Colonic mucosa (tissue), 4 donors: Measurements from ENCODE around the gene PATJ. TPM values are rescaled to one million over a fixed set of nuclear protein-coding genes. Genes with fewer than 3 reads are reported as not detected.
A peak's percentile ranks its signal among the peaks of the same experiment; 100 is the strongest.

ENCODE experiments used
- DNase-seq: peaks from one replicate; pipeline ENCODE4 v3.0.0-alpha.2; 2020
- H3K27ac ChIP-seq: fragments of 200-600 bp; one replicate; pipeline ENCODE4 v1.8.0; 2021
- H3K27me3 ChIP-seq: fragments of 200-600 bp; one replicate; pipeline ENCODE4 v1.8.0; 2021
- H3K36me3 ChIP-seq: fragments of 200-600 bp; one replicate; pipeline ENCODE4 v1.8.0; 2021
- H3K4me1 ChIP-seq: fragments of 200-600 bp; one replicate; pipeline ENCODE4 v1.8.0; 2021; ENCODE audit warnings: mild to moderate bottlenecking
- H3K4me3 ChIP-seq: fragments of 200-600 bp; one replicate; pipeline ENCODE4 v1.8.0; 2021
- H3K9ac ChIP-seq, 2 donors: one replicate each; pipeline ENCODE4 v1.7.0; 2013; ENCODE audit warnings: control low read depth in 2 of 2, low read depth in 2 of 2, low read length in 2 of 2
- H3K9me3 ChIP-seq: fragments of 200-600 bp; one replicate; pipeline ENCODE4 v1.8.0; 2021
- CTCF ChIP-seq: fragments of 200-600 bp; IDR thresholded peaks from one replicate; pipeline ENCODE4 v1.8.0; 2022; ENCODE audit warnings: antibody characterized with exemption, mild to moderate bottlenecking
- intact Hi-C: fragments of 100-400 bp; cut with DNase I; formaldehyde crosslinking; loops from one replicate; pipeline ENCODE4 v1.14.1; 2022
- total RNA-seq, 2 donors: library from RNA; stranded (reverse); fragmentation: NEBNext Ultra II Directional in 1 of 2; extraction: Animal tissue kit (Norgen Biotek cat#: 25700) in 1 of 2; gene quantifications; one replicate each; pipeline ENCODE4 v1.2.1, GENCODE V29; 2021
- donor health status: healthy.
- donor health status: DM: no; HTN: no; CAD: no.
- donor health status: DM: no; HTN: no; CAD: no.

The PATJ gene
- total RNA-seq, 2 donors from 2014 or later: 65.6 to 69.0 TPM

- H3K27me3 ChIP-seq: no peaks in the 10 kb centered on the region
- no peak for DNase-seq
- no peaks in the 10 kb centered on the region for H3K9me3 ChIP-seq
- H3K9ac ChIP-seq: no peak overlapping the region
- no peak overlapping the region for H3K4me3 ChIP-seq
- H3K27ac ChIP-seq: no peak overlapping the region
- no peaks in the 10 kb centered on the region for H3K4me1 ChIP-seq
- intact Hi-C loops: no loop called here
- no peak for TF ChIP-seq CTCF
- no peaks in the 10 kb centered on the region for H3K36me3 ChIP-seq
These were observed 397.1 kb downstream of the PATJ start for GRCh38 chr1:62139410-62139809.

- TF ChIP-seq CTCF: no peak
- intact Hi-C loops: no loop called here
- H3K27me3 ChIP-seq: no peaks in the 10 kb centered on the region
- H3K36me3 ChIP-seq: no peaks in the 10 kb centered on the region
- DNase-seq: no peak
- no peaks in the 10 kb centered on the region for H3K4me1 ChIP-seq
- H3K27ac ChIP-seq: no peak overlapping the region
- H3K9me3 ChIP-seq: no peaks in the 10 kb centered on the region
- H3K4me3 ChIP-seq: no peak overlapping the region
- no peak overlapping the region for H3K9ac ChIP-seq
These were observed 398.4 kb downstream of the PATJ start for GRCh38 chr1:62140666-62141065.

GRCh38 chr1:62142496-62142895 is 400.2 kb downstream of the PATJ start:
- intact Hi-C loops: no loop called here
- H3K4me1 ChIP-seq: no peaks in the 10 kb centered on the region
- H3K9me3 ChIP-seq: no peaks in the 10 kb centered on the region
- H3K27me3 ChIP-seq: no peaks in the 10 kb centered on the region
- H3K27ac ChIP-seq: no peak overlapping the region
- H3K9ac ChIP-seq: no peak overlapping the region
- no peak for DNase-seq
- no peaks in the 10 kb centered on the region for H3K36me3 ChIP-seq
- no peak for TF ChIP-seq CTCF
- no peak overlapping the region for H3K4me3 ChIP-seq

GRCh38 chr1:62144238-62144831 is 402.1 kb downstream of the PATJ start:
- no peak overlapping the region for H3K9ac ChIP-seq
- H3K9me3 ChIP-seq: no peaks in the 10 kb centered on the region
- H3K4me3 ChIP-seq: no peak overlapping the region
- H3K27ac ChIP-seq: no peak overlapping the region
- peaks cover 6% of the 10 kb centered on the region for H3K36me3 ChIP-seq
- DNase-seq: peak; percentile 38
- no peaks in the 10 kb centered on the region for H3K4me1 ChIP-seq
- no peaks in the 10 kb centered on the region for H3K27me3 ChIP-seq
- intact Hi-C loops: no loop called here
- TF ChIP-seq CTCF: peak; percentile 64

GRCh38 chr1:62159940-62160348 is 417.7 kb downstream of the PATJ start:
- intact Hi-C loops: no loop called here
- H3K9me3 ChIP-seq: no peaks in the 10 kb centered on the region

More at GRCh38 chr1:62159940-62160348, 417.7 kb downstream of the PATJ start:
- H3K9ac ChIP-seq: no peak overlapping the region
- no peaks in the 10 kb centered on the region for H3K4me1 ChIP-seq
- H3K4me3 ChIP-seq: no peak overlapping the region
- no peak overlapping the region for H3K27ac ChIP-seq
- no peaks in the 10 kb centered on the region for H3K36me3 ChIP-seq
- TF ChIP-seq CTCF: no peak
- DNase-seq: no peak
- H3K27me3 ChIP-seq: no peaks in the 10 kb centered on the region
